HCT116 (cell line): Measurements from ENCODE around the gene CORO7. TPM values are rescaled to one million over a fixed set of nuclear protein-coding genes. Genes with fewer than 3 reads are reported as not detected.

Experiments used
- ATAC-seq: fragments of 200-7000 bp; cut with Tn5 transposase; 2 replicates; pipeline ENCODE4 v1.9.1; 2020; ENCODE audit warnings: mild to moderate bottlenecking, moderate library complexity
- BruUV-seq: library from RNA; stranded (reverse); fragments of 400-500 nt; replicated peaks from 2 replicates; lab custom pipeline; 2021; lab: Mats Ljungman, UMichigan
- CTCF ChIA-PET: fragments of 300-600 bp; sonication (Branson Sonifier 250); formaldehyde crosslinking; loops from one replicate; lab custom pipeline; 2021; ENCODE audit warnings: antibody characterized with exemption; lab: Charles Lee
- POLR2A ChIA-PET: fragments of 300-600, 350-600 bp; sonication (Branson Sonifier 250); formaldehyde crosslinking; loops from one replicate; lab custom pipeline; 2021; ENCODE audit warnings: antibody characterized with exemption; lab: Charles Lee
- RAD21 ChIA-PET, 2 experiments: fragments of 300-600 bp; sonication (Branson Sonifier 250); formaldehyde crosslinking; loops; one replicate each; lab custom pipeline; 2023; ENCODE audit warnings: low total read pairs in 2 of 2; ENCODE audit not compliant: uncharacterized antibody in 2 of 2, unreplicated experiment in 2 of 2, low non-redundant PET in 1 of 2; lab: Charles Lee
- DNase-seq: peaks from one replicate; pipeline ENCODE4 v3.0.0-alpha.2; 2010; ENCODE audit warnings: low read depth, low spot score
- H2AFZ ChIP-seq: fragments of 200-600 bp; shearing (Covaris generic), sonication (generic); 2 replicates; pipeline ENCODE4 v1.6.1; 2017; ENCODE audit warnings: low read depth, mixed run types, mixed read lengths, antibody characterized with exemption, low read length; ENCODE audit not compliant: poor library complexity, severe bottlenecking
- H3K27ac ChIP-seq: 2 replicates; pipeline ENCODE4 v1.5.1; 2012; ENCODE audit warnings: low read depth, low read length
- H3K27me3 ChIP-seq: fragments of 200-600 bp; sonication (generic); 2 replicates; pipeline ENCODE4 v1.6.1; 2016; ENCODE audit warnings: mixed run types, low read length, mixed read lengths; ENCODE audit not compliant: insufficient read depth
- H3K36me3 ChIP-seq, 2 experiments: fragments of 200-500 bp in 1 of 2; fragments of 200-600 bp in 1 of 2; sonication (Bioruptor generic) in 1 of 2; sonication (generic) in 1 of 2; 2 replicates each; pipeline versions ENCODE4 v1.5.1 to v1.6.1; 2014 to 2016; ENCODE audit warnings: low read length in 2 of 2, inconsistent platforms in 1 of 2, mixed read lengths in 1 of 2, mixed run types in 1 of 2; ENCODE audit not compliant: insufficient read depth in 2 of 2, control insufficient read depth in 1 of 2
- H3K4me1 ChIP-seq, 2 experiments: fragments of 200-600 bp in 1 of 2; sonication (generic) in 1 of 2; 2 replicates each; pipeline versions ENCODE4 v1.5.1 to v1.6.1; 2012 to 2017; ENCODE audit warnings: low read length in 2 of 2, inconsistent platforms in 1 of 2, mild to moderate bottlenecking in 1 of 2, mixed read lengths in 1 of 2, mixed run types in 1 of 2, moderate library complexity in 1 of 2; ENCODE audit not compliant: insufficient read depth in 2 of 2, control insufficient read depth in 1 of 2
- H3K4me2 ChIP-seq: fragments of 200-600 bp; sonication (generic); 2 replicates; pipeline ENCODE4 v1.6.1; 2017; ENCODE audit warnings: mixed run types, low read length, mixed read lengths
- H3K4me3 ChIP-seq, 2 experiments: fragments of 200-600 bp in 1 of 2; sonication (generic) in 1 of 2; replicated peaks in 1 of 2; 2 replicates each; pipeline ENCODE4 v1.5.1; 2011 to 2016; ENCODE audit warnings: low read length in 2 of 2, control low read depth in 1 of 2, low read depth in 1 of 2, mild to moderate bottlenecking in 1 of 2, mixed read lengths in 1 of 2, mixed run types in 1 of 2
- H3K79me2 ChIP-seq: fragments of 200-600 bp; sonication (generic); 2 replicates; pipeline ENCODE4 v1.6.1; 2017; ENCODE audit warnings: mild to moderate bottlenecking, mixed run types, low read length, moderate library complexity, mixed read lengths; ENCODE audit not compliant: insufficient read depth
- H3K9ac ChIP-seq: fragments of 200-600 bp; sonication (generic); 2 replicates; pipeline ENCODE4 v1.6.1; 2016; ENCODE audit warnings: low read length, mixed read lengths
- H3K9me2 ChIP-seq: fragments of 200-600 bp; sonication (generic), shearing (Covaris generic); 2 replicates; pipeline ENCODE4 v1.6.1; 2017; ENCODE audit warnings: mixed run types, mild to moderate bottlenecking, moderate library complexity; ENCODE audit not compliant: insufficient read depth
- H3K9me3 ChIP-seq, 2 experiments: fragments of 200-500 bp in 1 of 2; fragments of 200-600 bp in 1 of 2; sonication (Bioruptor generic) in 1 of 2; sonication (generic) in 1 of 2; 2 replicates each; pipeline ENCODE4 v1.6.1; 2014 to 2017; ENCODE audit warnings: low read length in 2 of 2, mixed read lengths in 2 of 2, inconsistent platforms in 1 of 2, low read depth in 1 of 2, mild to moderate bottlenecking in 1 of 2, mixed run types in 1 of 2, moderate library complexity in 1 of 2; ENCODE audit not compliant: control insufficient read depth in 1 of 2, insufficient read depth in 1 of 2
- H4K20me1 ChIP-seq: fragments of 200-600 bp; sonication (generic), shearing (Covaris generic); 2 replicates; pipeline ENCODE4 v1.6.1; 2017; ENCODE audit warnings: mixed run types, mild to moderate bottlenecking, moderate library complexity; ENCODE audit not compliant: insufficient read depth
- CBX3 ChIP-seq: IDR thresholded peaks from 2 replicates; pipeline ENCODE4 v1.6.1; 2012; ENCODE audit warnings: low read depth
- CEBPB ChIP-seq: IDR thresholded peaks from 2 replicates; pipeline ENCODE4 v1.6.1; 2012; ENCODE audit warnings: low read depth
- CTCF ChIP-seq, 3 experiments: fragments of 200-600 bp in 1 of 3; sonication (generic) in 1 of 3; IDR thresholded peaks in 2 of 3; conservative IDR thresholded peaks in 1 of 3; 2 replicates each; pipeline ENCODE4 v1.5.1; 2012 to 2017; ENCODE audit warnings: low read depth in 2 of 3, low read length in 2 of 3, antibody characterized with exemption in 1 of 3, borderline replicate concordance in 1 of 3, control low read depth in 1 of 3, mild to moderate bottlenecking in 1 of 3, mixed read lengths in 1 of 3, mixed run types in 1 of 3, moderate library complexity in 1 of 3; ENCODE audit not compliant: insufficient read depth in 1 of 3
- EGR1 ChIP-seq: IDR thresholded peaks from 2 replicates; pipeline ENCODE4 v1.6.1; 2012; ENCODE audit warnings: low read depth
- ELF1 ChIP-seq: IDR thresholded peaks from 2 replicates; pipeline ENCODE4 v1.6.1; 2012; ENCODE audit warnings: low read depth, borderline replicate concordance
- EZH2 ChIP-seq: fragments of 200-600 bp; sonication (generic); IDR thresholded peaks from 2 replicates; pipeline ENCODE4 v1.6.1; 2017; ENCODE audit warnings: antibody characterized with exemption, mixed run types
- FOSL1 ChIP-seq: IDR thresholded peaks from 2 replicates; pipeline ENCODE4 v1.6.1; 2012; ENCODE audit warnings: low read depth
- JUND ChIP-seq: IDR thresholded peaks from 2 replicates; pipeline ENCODE4 v1.6.1; 2012
- MAX ChIP-seq: IDR thresholded peaks from 2 replicates; pipeline ENCODE4 v1.6.1; 2012
- POLR2A ChIP-seq: IDR thresholded peaks from 2 replicates; pipeline ENCODE4 v1.7.0; 2011; ENCODE audit warnings: borderline replicate concordance; ENCODE audit not compliant: insufficient read depth, insufficient read length; ENCODE audit errors: extremely low read depth
- POLR2AphosphoS5 ChIP-seq: IDR thresholded peaks from 2 replicates; pipeline ENCODE4 v1.6.1; 2011; ENCODE audit warnings: mild to moderate bottlenecking, low read depth, low read length, moderate library complexity
- RAD21 ChIP-seq: IDR thresholded peaks from 2 replicates; pipeline ENCODE4 v1.6.1; 2012; ENCODE audit warnings: low read depth, mild to moderate bottlenecking
- SIN3A ChIP-seq: IDR thresholded peaks from 2 replicates; pipeline ENCODE4 v1.6.1; 2012; ENCODE audit warnings: low read depth
- SP1 ChIP-seq: IDR thresholded peaks from 2 replicates; pipeline ENCODE4 v1.6.1; 2012; ENCODE audit warnings: low read depth
- SRF ChIP-seq: IDR thresholded peaks from 2 replicates; pipeline ENCODE4 v1.6.1; 2012; ENCODE audit warnings: low read depth
- TCF7L2 ChIP-seq: IDR thresholded peaks from 2 replicates; pipeline ENCODE4 v1.7.0; 2011; ENCODE audit warnings: borderline replicate concordance, inconsistent platforms; ENCODE audit not compliant: insufficient read depth, insufficient read length; ENCODE audit errors: extremely low read depth
- YY1 ChIP-seq: IDR thresholded peaks from 2 replicates; pipeline ENCODE4 v1.6.1; 2011; ENCODE audit warnings: low read length, low read depth, moderate library complexity, mild to moderate bottlenecking; ENCODE audit not compliant: insufficient replicate concordance; ENCODE audit errors: extremely low read depth
- ZFX ChIP-seq: fragments of 450-650 bp; IDR thresholded peaks from 2 replicates; pipeline ENCODE4 v1.6.1; 2017
- intact Hi-C: fragments of 100-400 bp; cut with micrococcal nuclease; formaldehyde crosslinking; loops from 2 replicates; pipeline ENCODE4 v1.10.0; 2022
- total RNA-seq: library from RNA; stranded (reverse); gene quantifications from one replicate; pipeline ENCODE4 v1.2.1, GENCODE V29; 2021; ENCODE audit not compliant: unreplicated experiment
- TF ChIP-seq, protein P1 (sequence below): IDR thresholded peaks from 2 replicates; pipeline ENCODE4 v1.6.1; 2012
- TF ChIP-seq, protein P2 (sequence below): IDR thresholded peaks from 2 replicates; pipeline ENCODE4 v1.6.1; 2012; ENCODE audit warnings: low read depth

The CORO7 gene
- total RNA-seq, 1 experiment from 2014 or later: 21.3 TPM

DNA sequence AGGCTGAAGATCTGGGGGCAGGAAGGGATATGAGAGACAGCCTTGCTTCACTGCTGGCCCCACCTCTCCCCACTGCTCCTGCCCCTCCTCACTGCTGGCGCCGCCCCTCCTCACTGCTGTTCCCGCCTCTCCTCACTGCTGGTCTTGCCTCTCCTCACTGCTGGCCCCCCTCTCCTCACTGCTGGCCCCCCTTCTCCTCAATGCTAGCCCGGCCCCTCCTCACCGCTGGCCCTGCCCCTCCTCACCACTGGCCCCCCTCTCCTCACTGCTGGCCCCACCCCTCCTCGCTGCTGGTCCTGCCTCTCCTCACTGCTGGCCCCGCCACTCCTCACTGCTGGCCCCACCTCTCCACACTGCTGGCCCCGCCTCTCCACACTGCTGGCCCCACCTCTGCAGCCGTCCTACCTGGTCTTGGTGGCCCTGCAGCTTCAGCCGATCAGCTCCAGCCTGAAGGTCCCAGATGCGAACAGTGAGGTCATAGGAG is 55.8 kb downstream of the CORO7 start:
- TF ChIP-seq, protein P1, sequence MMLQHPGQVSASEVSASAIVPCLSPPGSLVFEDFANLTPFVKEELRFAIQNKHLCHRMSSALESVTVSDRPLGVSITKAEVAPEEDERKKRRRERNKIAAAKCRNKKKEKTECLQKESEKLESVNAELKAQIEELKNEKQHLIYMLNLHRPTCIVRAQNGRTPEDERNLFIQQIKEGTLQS: no peak
- TF ChIP-seq ZFX (no peak), POLR2A (no peak), EZH2 (no peak), CEBPB (no peak), YY1 (no peak), CTCF (IDR thresholded peaks at IDR 0.05 in 2 of 3, conservative IDR thresholded peaks at IDR 0.05 in 1 of 3; ENCODE audit: borderline replicate concordance in 1 of 3, insufficient read depth in 1 of 3, low read depth in 2 of 3, low read length in 2 of 3) (no peak), JUND (no peak), CBX3 (no peak), SRF (no peak), RAD21 (no peak), TCF7L2 (no peak), SP1 (no peak), POLR2AphosphoS5 (no peak), SIN3A (no peak), ELF1 (no peak), FOSL1 (no peak), EGR1 (no peak), MAX (no peak)
- TF ChIP-seq, protein P2, sequence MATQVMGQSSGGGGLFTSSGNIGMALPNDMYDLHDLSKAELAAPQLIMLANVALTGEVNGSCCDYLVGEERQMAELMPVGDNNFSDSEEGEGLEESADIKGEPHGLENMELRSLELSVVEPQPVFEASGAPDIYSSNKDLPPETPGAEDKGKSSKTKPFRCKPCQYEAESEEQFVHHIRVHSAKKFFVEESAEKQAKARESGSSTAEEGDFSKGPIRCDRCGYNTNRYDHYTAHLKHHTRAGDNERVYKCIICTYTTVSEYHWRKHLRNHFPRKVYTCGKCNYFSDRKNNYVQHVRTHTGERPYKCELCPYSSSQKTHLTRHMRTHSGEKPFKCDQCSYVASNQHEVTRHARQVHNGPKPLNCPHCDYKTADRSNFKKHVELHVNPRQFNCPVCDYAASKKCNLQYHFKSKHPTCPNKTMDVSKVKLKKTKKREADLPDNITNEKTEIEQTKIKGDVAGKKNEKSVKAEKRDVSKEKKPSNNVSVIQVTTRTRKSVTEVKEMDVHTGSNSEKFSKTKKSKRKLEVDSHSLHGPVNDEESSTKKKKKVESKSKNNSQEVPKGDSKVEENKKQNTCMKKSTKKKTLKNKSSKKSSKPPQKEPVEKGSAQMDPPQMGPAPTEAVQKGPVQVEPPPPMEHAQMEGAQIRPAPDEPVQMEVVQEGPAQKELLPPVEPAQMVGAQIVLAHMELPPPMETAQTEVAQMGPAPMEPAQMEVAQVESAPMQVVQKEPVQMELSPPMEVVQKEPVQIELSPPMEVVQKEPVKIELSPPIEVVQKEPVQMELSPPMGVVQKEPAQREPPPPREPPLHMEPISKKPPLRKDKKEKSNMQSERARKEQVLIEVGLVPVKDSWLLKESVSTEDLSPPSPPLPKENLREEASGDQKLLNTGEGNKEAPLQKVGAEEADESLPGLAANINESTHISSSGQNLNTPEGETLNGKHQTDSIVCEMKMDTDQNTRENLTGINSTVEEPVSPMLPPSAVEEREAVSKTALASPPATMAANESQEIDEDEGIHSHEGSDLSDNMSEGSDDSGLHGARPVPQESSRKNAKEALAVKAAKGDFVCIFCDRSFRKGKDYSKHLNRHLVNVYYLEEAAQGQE: no peak
- TF ChIP-seq, all 23 proteins: peak for 0
- Histone ChIP-seq H3K27me3 (no peaks in the 10 kb centered on the region), H4K20me1 (no peaks in the 10 kb centered on the region), H3K9me3 (no peaks in the 10 kb centered on the region), H3K27ac (peak overlapping the region; percentile 20; the same call in 1 of the 2 replicates), H3K79me2 (no peaks in the 10 kb centered on the region), H3K4me1 (peaks cover 6 to 12% of the 10 kb centered on the region in 2 experiments), H3K4me3 (no peak overlapping the region), H2AFZ (no peak overlapping the region), H3K36me3 (no peaks in the 10 kb centered on the region; a peak in 1 of 4 replicates), H3K4me2 (peak overlapping the region; percentile 29; the same call in 1 of the 2 replicates), H3K9me2 (no peaks in the 10 kb centered on the region), H3K9ac (no peak overlapping the region)
- intact Hi-C loops: no loop called here
- POLR2A ChIA-PET: no interaction called here
- DNase-seq (no peak), ATAC-seq (peak; percentile 93)
- RAD21 ChIA-PET: interaction anchor here in 1 of 2 experiments (1.8 kb wide), 1 partner anchor 43 kb away, joined by 13 read pairs; no protein-coding TSS in a partner anchor
- BruUV-seq: no TSS peak
- CTCF ChIA-PET: interaction anchor here (0.7 to 4.4 kb wide), 4 partner anchors 9 to 101 kb away, joined by 3 to 52 read pairs (median 3); no protein-coding TSS in a partner anchor
